ENCODE data around the gene MAP1LC3B. TPM values are rescaled to one million over a fixed set of nuclear protein-coding genes. Genes with fewer than 3 reads are reported as not detected.

Gene MAP1LC3B
- total and polyA plus RNA-seq, 2 experiments from 2014 or later = 73.3 to 134 TPM

- no peak overlapping the region for H3K4me3 ChIP-seq
- no peaks in the 10 kb centered on the region for H3K9me2 ChIP-seq (replicated peaks; ENCODE audit: insufficient read depth)
- H3K36me3 ChIP-seq (replicated peaks; ENCODE audit: insufficient read depth, low read depth) = no peaks in the 10 kb centered on the region
- no peak overlapping the region for H2AFZ ChIP-seq
- no peak for DNase-seq (ENCODE audit: low spot score)
- H3K4me1 ChIP-seq (ENCODE audit: insufficient read depth) = peaks cover 6% of the 10 kb centered on the region
- H3K27ac ChIP-seq = no peak overlapping the region
- WGBS (ENCODE audit: low lambda C conversion rate, missing lambda C conversion rate) = 96% methylated on average over 25 of the region's 25 CpGs
- TF ChIP-seq EZH2 (IDR thresholded peaks at IDR 0.05; ENCODE audit: borderline replicate concordance) (no peak), EZH2phosphoT487 (IDR thresholded peaks at IDR 0.05; ENCODE audit: low read depth, severe bottlenecking, unreplicated experiment) (no peak)
- TF ChIP-seq, protein P1, sequence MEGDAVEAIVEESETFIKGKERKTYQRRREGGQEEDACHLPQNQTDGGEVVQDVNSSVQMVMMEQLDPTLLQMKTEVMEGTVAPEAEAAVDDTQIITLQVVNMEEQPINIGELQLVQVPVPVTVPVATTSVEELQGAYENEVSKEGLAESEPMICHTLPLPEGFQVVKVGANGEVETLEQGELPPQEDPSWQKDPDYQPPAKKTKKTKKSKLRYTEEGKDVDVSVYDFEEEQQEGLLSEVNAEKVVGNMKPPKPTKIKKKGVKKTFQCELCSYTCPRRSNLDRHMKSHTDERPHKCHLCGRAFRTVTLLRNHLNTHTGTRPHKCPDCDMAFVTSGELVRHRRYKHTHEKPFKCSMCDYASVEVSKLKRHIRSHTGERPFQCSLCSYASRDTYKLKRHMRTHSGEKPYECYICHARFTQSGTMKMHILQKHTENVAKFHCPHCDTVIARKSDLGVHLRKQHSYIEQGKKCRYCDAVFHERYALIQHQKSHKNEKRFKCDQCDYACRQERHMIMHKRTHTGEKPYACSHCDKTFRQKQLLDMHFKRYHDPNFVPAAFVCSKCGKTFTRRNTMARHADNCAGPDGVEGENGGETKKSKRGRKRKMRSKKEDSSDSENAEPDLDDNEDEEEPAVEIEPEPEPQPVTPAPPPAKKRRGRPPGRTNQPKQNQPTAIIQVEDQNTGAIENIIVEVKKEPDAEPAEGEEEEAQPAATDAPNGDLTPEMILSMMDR (IDR thresholded peaks at IDR 0.05; ENCODE audit: poor library complexity) = no peak
- peaks cover 2% of the 10 kb centered on the region for H4K20me1 ChIP-seq (ENCODE audit: insufficient read depth, poor library complexity, severe bottlenecking)
- H3K27me3 ChIP-seq = no peaks in the 10 kb centered on the region
- H3K9me3 ChIP-seq (ENCODE audit: low read depth) = no peaks in the 10 kb centered on the region
- no peak overlapping the region for H3K4me2 ChIP-seq
- H3K79me2 ChIP-seq = no peaks in the 10 kb centered on the region
Measured at GRCh38 chr16:87421003-87421912, 29.1 kb downstream of the MAP1LC3B start.

GRCh38 chr16:87422106-87422505 is 30.0 kb downstream of the MAP1LC3B start:
- Histone ChIP-seq H2AFZ (no peak overlapping the region), H3K27ac (no peak overlapping the region), H3K27me3 (no peaks in the 10 kb centered on the region), H3K9me2 (replicated peaks; ENCODE audit: insufficient read depth) (no peaks in the 10 kb centered on the region), H4K20me1 (ENCODE audit: insufficient read depth, poor library complexity, severe bottlenecking) (peaks cover 6% of the 10 kb centered on the region), H3K79me2 (no peaks in the 10 kb centered on the region), H3K9me3 (ENCODE audit: low read depth) (no peaks in the 10 kb centered on the region), H3K4me3 (no peak overlapping the region), H3K4me1 (ENCODE audit: insufficient read depth) (peaks cover 6% of the 10 kb centered on the region), H3K4me2 (no peak overlapping the region), H3K36me3 (replicated peaks; ENCODE audit: insufficient read depth, low read depth) (no peaks in the 10 kb centered on the region)
- WGBS (ENCODE audit: low lambda C conversion rate, missing lambda C conversion rate) = 98% methylated on average over 11 of the region's 11 CpGs
- no peak for DNase-seq (ENCODE audit: low spot score)
- no peak for TF ChIP-seq EZH2 (IDR thresholded peaks at IDR 0.05; ENCODE audit: borderline replicate concordance)
- TF ChIP-seq, protein P1 (IDR thresholded peaks at IDR 0.05; ENCODE audit: poor library complexity) = no peak

GRCh38 chr16:87423429-87423828 is 31.3 kb downstream of the MAP1LC3B start:
- Histone ChIP-seq H3K4me3 (no peak overlapping the region), H3K4me2 (no peak overlapping the region), H3K9me2 (replicated peaks; ENCODE audit: insufficient read depth) (no peaks in the 10 kb centered on the region), H3K4me1 (ENCODE audit: insufficient read depth) (peaks cover under 1% of the 10 kb centered on the region), H4K20me1 (ENCODE audit: insufficient read depth, poor library complexity, severe bottlenecking) (peaks cover 6% of the 10 kb centered on the region), H3K27me3 (no peaks in the 10 kb centered on the region), H3K79me2 (no peaks in the 10 kb centered on the region), H3K36me3 (replicated peaks; ENCODE audit: insufficient read depth, low read depth) (no peaks in the 10 kb centered on the region), H3K27ac (no peak overlapping the region), H2AFZ (no peak overlapping the region), H3K9me3 (ENCODE audit: low read depth) (no peaks in the 10 kb centered on the region)
- WGBS (ENCODE audit: low lambda C conversion rate, missing lambda C conversion rate) = 97% methylated on average over 15 of the region's 15 CpGs
- DNase-seq (ENCODE audit: low spot score) = no peak
- no peak for TF ChIP-seq EZH2 (IDR thresholded peaks at IDR 0.05; ENCODE audit: borderline replicate concordance)
- TF ChIP-seq, protein P1 (IDR thresholded peaks at IDR 0.05; ENCODE audit: poor library complexity) = no peak
- no peak for TF ChIP-seq EZH2phosphoT487 (IDR thresholded peaks at IDR 0.05; ENCODE audit: low read depth, severe bottlenecking, unreplicated experiment)
